ENCODE data around the gene CLIC1.

Gene CLIC1

DNA sequence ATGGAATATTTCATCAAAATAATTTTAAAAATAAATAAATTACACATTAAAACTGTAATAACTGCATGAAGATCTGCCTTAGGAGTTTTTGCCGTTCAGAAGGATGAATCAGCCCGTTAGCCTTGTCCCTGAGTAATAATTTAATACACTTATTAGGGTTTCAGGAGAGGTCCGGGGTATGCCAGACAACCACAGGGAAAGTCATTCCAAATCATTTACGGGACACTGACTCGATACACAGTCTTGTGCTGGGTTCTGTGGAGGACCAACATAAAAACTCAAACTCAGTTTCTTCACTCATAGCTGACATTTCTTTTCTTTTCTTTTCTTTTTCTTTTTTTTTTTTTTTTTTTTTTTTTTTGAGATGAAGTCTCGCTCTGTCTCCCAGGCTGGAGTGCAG is 30.4 kb downstream of the CLIC1 start:
- no peak for DNase-seq (ENCODE audit: low read depth in 1 of 2, low spot score in 1 of 2)

DNA sequence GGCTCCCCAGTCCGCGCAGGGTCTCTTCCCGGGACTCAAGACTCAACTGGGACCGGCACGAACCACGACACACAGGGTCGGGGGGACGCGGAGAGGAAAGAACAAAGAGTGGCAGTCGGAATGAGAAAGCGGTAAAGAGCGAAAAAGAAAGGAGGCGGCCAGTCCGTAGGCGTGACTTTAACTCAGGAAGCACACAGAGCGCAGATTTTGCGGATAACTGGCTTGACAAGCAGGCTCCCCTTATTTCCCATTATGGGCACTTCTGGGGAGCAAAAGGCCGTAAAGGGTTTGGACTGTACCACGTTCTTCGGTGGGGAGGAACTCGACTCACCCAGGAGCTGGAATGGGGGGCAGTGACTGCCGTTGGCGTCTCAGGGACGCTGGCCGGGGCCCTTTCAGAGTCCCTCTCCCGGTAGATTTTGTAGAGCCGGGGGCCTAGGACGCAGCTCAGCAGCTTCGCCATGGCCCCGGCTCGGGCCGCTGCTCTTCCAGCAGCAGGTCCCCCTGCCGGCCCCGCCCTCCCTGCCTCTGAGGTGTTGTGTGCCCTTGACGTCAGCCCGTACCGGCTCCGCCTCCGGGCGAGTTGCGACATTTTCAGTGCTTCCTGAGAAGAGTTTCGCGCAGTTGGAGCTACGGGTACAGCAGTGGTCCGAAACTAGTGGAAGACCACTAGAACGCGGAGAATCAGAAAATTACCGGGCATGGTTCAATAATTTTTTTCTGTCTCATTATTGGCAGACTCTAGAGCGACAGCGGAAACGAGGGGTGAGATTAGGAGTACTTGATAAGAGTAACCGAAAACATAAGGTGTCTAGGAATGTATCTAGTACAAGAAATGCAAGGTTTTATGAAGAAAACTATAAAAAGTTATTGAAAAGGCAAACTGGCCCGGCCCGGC is 33.3 kb downstream of the CLIC1 start, which contains the start of gene ABHD16A:
Gene ABHD16A (minus strand): TSS at position 506 of the 898 bp plus-strand sequence. CDS start 43 bp downstream, at position 463.
- peak; percentile 91 to 95 for DNase-seq (ENCODE audit: low read depth in 1 of 2, low spot score in 1 of 2)

DNA sequence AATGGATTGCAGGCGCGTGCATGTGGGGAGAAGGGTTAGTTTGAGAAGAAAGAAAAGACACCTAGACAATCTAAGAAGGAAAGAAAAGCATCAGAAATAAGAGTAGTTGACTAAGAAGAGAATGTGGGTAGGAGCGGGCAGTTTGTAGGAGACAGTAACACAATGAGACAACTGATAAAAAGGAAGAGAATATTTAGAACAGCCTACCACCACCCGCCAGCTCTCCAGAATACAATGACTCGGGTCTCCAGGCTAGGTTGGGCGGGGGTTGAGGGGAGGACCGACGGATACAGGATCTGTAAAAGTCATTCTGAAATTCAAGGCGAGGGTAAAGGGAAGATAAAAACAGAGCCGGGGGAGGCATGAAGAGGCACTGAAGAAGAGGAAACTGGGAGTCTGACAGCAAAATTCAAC is 33.9 kb downstream of the CLIC1 start:
- no peak for DNase-seq (ENCODE audit: low read depth in 1 of 2, low spot score in 1 of 2)

DNA sequence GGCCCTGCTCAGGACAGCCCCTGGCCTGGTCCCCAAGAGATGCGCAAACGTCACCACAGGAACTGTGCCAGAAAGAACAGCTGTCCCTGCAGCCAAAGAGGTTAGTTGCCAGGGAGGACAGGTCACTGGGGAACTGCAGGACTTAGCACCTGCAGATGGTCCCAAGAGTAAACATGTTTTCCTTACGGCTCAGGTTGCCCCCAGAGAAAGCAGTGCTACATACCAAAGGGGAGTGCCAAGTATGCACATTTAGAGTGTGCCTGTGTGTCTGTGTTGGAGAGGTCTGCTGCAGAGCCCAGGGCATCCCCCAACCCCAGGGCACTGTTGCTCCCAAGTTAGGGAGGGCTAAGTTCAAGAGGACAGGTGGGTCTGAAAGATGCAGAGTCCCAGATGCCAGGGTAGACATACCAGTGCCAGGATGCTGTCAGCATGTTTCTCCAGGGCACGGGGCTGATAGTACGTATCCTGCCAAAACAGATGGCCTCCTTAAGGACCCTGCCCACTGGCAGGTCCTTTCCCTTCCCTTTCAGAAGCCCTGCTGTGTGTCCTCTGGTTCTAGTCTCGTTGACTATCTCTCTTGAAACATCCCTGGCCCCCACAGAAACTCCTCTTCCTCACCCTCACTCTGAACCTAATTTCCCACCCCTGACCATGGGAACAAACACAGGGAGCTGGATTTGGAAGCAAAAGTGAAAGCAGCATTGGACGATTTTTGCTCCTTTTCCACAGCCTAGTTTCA is 34.5 kb downstream of the CLIC1 start:
- no peak for DNase-seq (ENCODE audit: low read depth in 1 of 2, low spot score in 1 of 2)

DNA sequence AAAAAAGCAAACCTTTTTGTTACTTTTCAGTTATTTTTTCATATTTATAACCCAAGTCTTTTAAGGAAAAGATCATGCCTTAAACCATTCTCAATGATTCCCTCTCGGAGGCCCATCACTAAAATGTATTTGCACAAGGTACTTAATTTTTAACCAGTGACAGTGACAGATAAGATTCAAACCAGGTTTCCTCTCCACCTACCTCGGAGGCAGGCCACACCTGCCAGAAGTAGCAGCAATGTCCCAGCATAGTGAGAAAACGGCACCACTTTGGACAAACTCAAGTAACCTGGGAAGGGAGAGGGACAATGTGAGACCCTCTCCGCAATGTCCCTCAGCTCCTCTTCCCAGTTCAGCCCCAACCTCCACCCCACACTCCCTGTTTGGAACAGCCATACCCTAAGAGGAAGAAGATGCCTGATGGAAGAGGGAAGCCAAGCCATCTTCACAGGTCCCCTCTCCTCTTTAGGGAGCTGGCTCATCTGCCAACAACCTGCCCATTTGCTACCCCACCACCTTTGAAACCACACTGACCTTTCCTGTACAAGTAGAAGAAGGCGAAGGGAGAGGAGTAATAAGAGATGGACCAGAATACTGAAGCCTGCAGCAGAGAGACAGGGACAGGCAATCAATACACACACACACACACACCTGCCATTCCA is 35.5 kb downstream of the CLIC1 start:
- DNase-seq (ENCODE audit: low read depth in 1 of 2, low spot score in 1 of 2): no peak

DNA sequence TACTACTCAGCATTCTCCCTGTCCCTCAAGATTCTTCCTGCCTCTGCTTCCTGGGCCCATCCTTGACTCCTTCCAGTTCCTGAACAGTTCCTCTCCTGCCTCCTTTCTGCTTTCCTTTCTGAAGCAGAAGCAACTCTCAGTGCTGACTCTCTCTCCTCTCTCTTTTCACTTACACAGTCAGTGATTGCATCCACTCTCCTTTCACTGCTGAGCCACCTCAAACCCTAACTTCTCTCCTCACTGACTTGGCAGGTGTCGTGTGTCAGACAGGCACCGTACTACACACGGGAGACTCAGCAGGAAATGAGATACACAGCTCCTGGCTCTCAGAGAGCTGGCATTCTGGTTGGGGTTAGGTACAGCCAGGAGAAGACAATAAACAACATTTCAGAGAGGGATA is 38.8 kb downstream of the CLIC1 start:
- no peak for DNase-seq (ENCODE audit: low read depth in 1 of 2, low spot score in 1 of 2)

DNA sequence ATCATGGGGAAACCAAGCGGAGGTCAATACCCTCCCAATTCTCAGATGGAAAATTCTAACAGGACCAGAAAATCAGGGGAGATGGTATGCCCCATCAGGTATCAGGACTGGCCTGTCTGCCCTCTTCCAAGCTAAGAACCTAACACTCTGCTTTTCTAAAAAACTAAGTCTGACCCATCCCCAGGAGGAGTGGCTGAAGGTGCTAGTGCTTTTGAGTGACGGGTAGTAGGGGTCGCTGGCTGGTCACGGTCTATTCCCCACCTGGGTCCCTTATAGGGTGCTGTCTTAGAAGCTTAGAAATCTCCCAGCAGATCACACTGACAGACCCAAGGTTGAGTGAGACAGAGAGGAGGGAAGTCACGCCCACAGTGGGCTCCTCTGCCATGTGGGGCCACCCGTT is 42.8 kb downstream of the CLIC1 start:
- no peak for DNase-seq (ENCODE audit: low read depth in 1 of 2, low spot score in 1 of 2)

DNA sequence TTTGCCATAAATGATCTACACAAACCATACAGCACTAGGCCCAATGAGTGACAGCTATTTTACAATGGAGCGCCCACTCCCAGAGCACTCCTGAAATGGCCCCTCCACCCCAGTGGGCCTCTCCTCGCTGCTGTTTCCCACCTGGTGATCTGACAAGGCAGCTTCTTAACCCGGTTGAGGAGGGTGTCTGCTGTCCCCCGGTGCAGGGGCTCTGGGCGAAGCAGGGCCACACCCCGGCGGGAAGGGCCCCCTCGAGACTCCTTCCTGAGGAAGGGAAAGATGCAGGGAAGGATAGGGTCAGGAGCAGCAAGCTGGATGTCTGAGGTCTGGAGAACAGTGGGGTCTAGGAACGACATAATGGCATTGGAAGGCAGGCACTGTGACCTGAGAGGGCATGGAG is 43.4 kb downstream of the CLIC1 start:
- no peak for DNase-seq (ENCODE audit: low read depth in 1 of 2, low spot score in 1 of 2)

DNA sequence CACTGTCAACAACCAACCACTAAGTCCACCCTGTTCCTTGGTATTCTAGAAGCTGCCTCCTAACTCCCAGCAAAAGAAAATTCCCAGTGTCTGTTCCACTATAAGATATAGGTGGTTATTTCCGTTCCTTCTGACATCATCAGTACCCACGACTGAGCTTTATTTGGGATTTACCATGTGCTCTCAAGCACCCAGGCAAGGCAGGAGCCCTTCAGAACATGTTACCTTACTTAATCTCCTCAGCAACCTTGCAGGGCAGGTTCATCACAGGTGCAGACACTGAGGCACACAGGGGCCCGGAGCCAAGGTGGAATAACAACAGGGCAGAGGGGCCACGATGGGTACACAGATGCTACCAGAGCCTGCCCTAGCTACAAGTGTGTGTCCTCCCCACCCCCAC is 44.0 kb downstream of the CLIC1 start:
- DNase-seq (ENCODE audit: low read depth in 1 of 2, low spot score in 1 of 2): no peak

DNA sequence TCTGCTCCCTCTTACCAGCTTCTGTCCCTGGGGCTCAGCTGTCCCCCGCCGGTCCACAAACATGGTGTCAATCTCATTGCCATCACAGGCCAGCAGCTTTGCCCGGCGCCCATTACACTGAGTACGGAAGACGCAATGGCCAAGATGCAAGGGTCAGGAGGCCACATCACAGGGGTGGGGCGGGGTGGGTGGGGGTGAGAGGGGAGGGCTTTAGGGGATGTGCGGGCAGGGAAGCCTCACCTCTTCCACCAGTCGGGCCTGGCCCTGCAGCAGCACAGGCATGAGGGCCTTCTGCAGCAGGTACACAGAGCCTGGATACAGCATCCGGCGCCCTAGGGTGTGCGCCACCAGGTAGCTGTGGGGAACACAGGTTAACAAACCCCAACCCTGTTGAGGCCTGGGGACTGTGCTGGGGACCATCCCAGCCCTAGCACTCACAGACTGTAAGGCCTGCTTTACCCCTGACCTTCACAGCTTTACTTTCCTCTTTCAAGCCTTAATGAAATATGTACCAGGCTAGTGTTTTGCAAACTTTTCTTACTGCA is 44.7 kb downstream of the CLIC1 start:
- DNase-seq (ENCODE audit: low read depth in 1 of 2, low spot score in 1 of 2): no peak

DNA sequence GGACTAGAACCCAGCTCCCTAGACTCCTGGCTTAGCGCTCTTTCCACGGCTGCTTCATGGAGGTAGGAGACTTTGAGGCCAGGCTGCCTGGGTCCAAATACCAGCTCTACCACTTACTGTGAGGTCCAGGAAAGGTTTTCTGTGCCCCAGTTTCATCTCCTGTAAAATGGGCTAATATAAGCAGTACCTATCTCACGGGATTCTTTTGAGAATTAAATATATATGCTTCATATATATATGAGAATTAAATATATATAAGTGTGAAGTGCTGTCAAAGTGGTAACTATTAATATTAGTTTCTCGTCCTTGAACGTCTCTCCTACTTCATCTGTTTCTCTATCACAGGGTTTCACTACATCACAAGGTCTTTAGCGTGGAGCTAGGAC is 45.3 kb downstream of the CLIC1 start:
- no peak for DNase-seq (ENCODE audit: low read depth in 1 of 2, low spot score in 1 of 2)

DNA sequence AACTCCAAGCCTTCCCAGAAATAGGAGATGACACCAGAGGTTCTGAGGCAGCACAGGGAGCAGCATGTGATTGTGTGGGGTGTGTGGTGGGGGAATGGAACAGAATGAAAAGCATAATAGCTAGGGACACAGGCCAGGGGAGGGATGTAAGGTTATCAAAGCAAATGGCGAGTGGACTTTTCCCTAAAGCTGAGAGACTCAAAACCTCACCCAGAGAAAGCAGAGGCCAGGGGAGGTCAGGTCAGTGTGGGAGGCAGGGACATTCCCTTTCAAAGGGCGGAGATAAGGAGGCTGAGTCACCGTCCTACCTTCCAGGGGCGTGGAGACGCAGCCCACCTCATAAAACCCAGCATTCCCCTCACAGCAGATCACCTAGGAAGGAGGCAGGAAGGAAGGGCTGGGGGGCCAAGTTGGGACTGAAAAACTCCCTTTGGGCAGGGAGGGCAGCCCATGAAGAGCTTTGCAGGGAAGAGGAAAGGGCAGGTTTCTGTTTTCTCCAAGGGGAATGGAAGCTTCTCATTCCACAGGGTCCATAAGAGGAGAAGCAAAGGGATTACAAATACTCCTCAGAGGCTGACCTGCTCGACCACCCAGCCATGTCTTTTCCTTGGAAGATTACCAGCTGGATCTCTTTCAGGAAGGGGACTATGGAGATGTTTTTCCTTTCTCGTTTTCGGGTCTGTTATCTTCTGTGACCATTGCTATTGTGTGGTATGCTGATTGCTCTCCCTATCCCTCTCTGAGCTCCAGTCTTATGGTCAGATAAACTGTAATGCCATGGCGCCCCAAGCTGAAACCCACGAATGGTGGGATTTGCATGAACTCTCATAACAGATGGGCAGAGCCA is 45.9 kb downstream of the CLIC1 start:
- no peak for DNase-seq (ENCODE audit: low read depth in 1 of 2, low spot score in 1 of 2)

DNA sequence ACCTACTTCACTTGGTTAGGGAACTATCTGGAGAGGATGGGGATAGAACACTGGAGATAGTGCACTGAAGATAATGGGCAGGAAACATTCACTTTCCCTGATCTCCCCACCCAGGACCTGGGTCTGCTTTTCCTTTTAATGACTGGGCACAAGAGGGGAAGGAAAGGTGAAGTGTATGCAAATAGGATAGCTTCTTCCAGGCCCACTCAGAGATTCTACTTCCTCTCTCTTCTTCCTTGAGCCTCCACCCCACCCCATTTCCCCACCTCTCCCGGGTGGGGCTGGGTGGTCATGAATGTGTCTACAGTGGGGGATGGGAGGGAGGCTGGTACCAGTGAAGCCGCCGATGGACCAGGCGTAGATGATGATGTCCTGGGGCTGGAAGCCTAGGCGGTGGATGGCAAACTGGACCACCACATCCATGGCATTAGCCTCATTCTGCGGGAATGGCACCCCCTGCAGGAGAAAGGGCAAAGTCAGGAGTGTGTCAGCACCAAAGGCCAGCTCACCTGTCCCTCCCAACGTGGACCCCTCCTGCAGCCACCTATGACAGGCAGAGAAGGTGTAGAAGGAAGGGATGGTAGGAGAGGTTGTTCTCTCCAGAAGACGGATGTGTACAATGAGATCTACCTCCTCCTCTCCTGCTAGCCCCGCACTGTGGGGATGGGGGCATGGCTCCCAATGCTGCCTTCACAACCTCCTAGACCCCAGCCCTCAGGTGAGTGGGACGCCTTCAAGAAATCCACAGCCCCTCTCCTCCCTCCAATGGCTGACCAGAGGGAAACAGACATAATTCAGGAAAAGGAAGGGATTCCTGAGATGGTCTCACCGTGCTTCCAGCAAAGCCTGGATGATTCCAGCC is 46.9 kb downstream of the CLIC1 start:
- no peak for DNase-seq (ENCODE audit: low read depth in 1 of 2, low spot score in 1 of 2)

DNA sequence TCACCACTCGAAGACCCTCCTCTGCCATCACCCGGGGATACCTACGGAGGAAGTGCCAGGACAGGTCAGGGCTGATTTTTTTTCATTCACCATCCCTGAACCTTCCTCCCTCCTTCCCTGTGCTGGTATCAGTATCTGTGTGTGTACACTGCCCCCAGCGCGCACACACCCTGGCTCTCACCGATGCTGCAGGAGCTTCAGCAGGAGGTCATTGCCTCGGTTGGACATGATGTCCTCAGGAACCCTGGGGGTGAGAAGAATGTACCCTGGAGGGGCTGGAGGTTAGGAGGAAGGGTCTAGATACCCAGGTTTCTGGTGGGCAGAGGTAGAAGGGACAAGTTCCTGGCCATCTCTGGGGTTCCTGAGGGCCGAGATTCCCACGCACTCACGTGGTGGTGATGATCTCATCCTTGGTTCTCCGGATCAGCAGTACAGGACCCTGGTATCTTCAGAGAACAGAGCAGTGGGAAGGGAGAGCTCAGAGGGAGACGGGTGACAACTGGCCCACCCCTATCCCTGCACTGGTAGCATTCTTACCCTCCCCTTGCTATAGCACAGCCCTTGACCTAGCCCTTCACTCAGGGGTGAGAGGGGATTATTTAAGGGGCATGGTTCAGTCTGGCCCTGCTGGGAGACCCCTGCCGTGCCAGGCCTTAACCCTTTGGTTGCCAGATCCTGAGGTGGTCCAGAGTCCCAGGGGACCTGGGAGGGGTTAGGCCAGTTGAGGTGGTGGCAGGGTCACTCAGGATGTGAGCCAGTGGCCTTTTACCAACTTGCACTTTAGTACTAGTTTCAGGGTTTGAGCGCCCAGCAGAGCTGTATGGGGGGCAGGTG is 48.3 kb downstream of the CLIC1 start:
- DNase-seq (ENCODE audit: low read depth in 1 of 2, low spot score in 1 of 2): no peak

DNA sequence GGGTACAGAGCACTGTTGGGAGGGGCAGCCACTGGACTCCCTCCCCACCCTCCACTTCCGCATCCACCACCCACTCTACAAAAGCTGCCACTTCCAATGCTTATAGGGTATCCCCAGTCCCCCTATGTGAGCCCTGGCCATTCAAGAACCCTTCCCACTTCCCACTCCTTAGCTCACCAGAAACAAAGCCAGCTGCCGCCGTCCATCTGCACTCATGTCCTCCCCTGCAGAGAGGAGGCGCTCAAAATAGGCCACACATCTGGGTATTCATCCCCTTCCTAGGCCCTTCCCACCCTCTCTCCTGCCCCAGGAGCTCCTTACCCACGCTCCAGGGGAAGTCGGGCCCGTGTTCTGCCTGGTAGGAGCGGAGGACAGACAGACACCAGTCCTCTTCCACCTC is 49.0 kb downstream of the CLIC1 start:
- no peak for DNase-seq (ENCODE audit: low read depth in 1 of 2, low spot score in 1 of 2)

DNA sequence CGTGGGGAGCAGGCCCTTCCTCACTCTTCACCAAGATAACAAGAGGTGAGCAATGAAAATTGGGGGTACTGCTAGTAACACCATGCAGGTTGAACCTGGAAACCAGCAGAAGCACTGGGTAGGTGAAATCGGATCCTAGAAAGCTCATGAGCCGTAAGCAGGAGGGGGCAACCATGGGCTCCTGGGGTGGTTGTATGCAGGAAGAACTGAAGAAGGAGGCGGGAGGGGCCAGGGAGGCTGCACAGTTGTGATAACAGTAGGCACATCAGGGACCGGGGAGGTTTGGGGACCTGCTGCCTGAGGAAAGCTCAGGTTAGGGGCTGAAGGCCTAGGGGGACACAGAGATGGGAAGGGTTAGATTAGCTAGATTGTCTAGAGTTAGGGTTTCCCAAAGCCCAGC is 49.8 kb downstream of the CLIC1 start:
- DNase-seq (ENCODE audit: low read depth in 1 of 2, low spot score in 1 of 2): no peak

DNA sequence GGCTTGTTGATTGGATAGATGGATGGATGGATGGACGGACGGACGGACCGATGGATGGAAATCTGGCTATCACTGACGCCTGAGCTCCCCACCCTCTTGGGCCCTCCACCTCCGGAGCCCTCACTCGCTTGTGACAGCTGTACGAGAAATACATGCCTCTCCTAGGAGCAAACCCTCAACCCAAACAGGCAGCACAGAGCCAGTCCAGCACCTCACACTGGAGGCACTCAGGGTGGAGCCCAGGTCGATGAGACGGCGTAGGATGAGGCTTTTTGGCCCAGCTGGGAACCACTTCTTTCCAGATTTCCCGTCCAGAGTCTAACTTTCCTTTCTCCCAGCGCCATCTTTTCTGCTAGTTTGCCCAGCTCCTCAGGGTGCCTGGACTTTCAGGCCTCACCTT is 52.7 kb downstream of the CLIC1 start:
- no peak for DNase-seq (ENCODE audit: low read depth in 1 of 2, low spot score in 1 of 2)

DNA sequence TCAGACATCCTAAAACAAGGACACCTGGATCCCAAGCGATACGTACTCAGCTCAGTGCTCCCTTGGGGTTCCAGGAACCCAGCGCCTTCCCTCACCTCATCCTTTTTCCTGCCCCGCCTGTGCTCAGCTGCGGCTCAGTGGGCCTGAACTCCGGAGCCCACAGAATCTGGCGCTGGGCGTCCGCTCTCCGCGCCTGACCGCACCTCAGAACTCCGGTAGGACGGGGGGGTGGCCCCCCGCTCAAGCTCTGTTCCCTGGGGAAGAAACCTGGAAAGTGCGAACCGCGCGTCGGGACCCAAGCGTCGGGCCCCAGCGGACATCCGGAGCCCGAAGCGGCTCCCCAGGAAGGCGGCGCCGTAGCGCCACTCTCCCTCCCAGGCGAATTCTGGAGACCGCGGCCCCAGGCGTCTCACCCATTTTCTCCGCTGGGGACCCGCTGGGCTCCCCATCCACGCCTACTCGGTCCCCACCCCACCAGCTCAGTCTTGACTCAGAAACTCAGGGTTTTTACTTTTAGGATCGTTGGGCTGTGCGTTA is 55.1 kb downstream of the CLIC1 start:
- no peak for DNase-seq (ENCODE audit: low read depth in 1 of 2, low spot score in 1 of 2)
